ENCODE measurements around the gene TCOF1.

Gene TCOF1

DNA sequence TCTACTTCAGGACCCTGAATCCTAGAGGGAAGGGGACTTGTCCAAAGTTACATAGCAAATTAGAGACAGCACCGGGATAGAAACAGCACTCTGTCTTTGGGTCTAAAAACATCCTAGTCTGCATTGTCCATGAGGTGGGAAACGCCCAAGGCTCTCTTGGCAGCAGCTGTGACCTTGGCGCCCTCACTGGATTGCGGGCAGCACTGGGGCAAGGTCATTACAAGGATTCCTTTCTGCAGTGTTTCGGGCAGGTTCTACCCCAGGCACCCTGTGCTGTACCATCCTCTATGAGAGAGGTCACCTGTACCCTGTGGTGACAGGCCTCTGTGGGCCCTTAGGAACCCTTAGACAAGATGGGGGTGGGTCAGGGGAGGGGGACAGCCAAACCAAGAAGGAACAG lies 46.6 kb downstream of the TCOF1 start:
- ATAC-seq (ENCODE audit: insufficient read depth, low read depth), result no peak
- Histone ChIP-seq H3K4me3 (ENCODE audit: low read depth in 1 of 2, low read length in 2 of 2) (no peak overlapping the region), H3K27ac (ENCODE audit: low read length) (no peak overlapping the region), H3K4me1 (ENCODE audit: insufficient read depth, low read length) (no peaks in the 10 kb centered on the region), H2AFZ (ENCODE audit: low read depth, low read length) (no peak overlapping the region), H3K36me3 (ENCODE audit: insufficient read depth, low read length) (peaks cover 28% of the 10 kb centered on the region), H3K9ac (ENCODE audit: low read depth, low read length) (no peak overlapping the region), H3K27me3 (ENCODE audit: insufficient read depth, low read length, poor library complexity) (no peaks in the 10 kb centered on the region), H3K79me2 (ENCODE audit: insufficient read depth, low read length) (no peaks in the 10 kb centered on the region), H3K9me3 (ENCODE audit: insufficient read depth, low read length, severe bottlenecking) (no peaks in the 10 kb centered on the region), H3K4me2 (ENCODE audit: insufficient read depth, low read length) (no peak overlapping the region), H4K20me1 (ENCODE audit: insufficient read depth, low read length) (peaks cover 2% of the 10 kb centered on the region; the same call in 1 of the 2 replicates)
- TF ChIP-seq, protein P1, sequence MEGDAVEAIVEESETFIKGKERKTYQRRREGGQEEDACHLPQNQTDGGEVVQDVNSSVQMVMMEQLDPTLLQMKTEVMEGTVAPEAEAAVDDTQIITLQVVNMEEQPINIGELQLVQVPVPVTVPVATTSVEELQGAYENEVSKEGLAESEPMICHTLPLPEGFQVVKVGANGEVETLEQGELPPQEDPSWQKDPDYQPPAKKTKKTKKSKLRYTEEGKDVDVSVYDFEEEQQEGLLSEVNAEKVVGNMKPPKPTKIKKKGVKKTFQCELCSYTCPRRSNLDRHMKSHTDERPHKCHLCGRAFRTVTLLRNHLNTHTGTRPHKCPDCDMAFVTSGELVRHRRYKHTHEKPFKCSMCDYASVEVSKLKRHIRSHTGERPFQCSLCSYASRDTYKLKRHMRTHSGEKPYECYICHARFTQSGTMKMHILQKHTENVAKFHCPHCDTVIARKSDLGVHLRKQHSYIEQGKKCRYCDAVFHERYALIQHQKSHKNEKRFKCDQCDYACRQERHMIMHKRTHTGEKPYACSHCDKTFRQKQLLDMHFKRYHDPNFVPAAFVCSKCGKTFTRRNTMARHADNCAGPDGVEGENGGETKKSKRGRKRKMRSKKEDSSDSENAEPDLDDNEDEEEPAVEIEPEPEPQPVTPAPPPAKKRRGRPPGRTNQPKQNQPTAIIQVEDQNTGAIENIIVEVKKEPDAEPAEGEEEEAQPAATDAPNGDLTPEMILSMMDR (IDR thresholded peaks at IDR 0.05; ENCODE audit: borderline replicate concordance, extremely low read depth, low read length, poor library complexity, severe bottlenecking), result no peak
- no peak for TF ChIP-seq EZH2 (IDR thresholded peaks at IDR 0.05; ENCODE audit: borderline replicate concordance, low read depth, low read length, severe bottlenecking)
- DNase-seq, result no peak

DNA sequence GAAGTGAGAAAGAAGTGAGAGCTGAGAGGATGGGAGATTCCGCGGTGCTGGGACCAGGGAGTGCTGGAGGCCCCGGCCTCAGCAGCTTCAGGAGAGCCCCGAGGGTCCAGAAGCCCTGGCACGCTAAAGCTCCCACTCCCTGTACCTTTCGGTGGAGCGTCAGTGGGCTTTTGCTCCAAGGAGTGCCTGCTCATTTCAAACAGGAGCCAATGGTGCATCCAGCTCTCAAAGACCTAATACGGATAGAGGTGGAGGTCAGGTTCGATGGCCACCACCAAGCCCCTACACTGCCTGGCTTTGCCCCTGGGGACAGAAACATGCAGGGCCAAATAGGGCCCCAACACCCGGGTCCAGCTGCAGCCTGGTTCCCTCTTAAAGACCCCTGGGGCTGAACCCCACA lies 47.0 kb downstream of the TCOF1 start:
- no peak overlapping the region for H3K4me2 ChIP-seq (ENCODE audit: insufficient read depth, low read length)
- H3K27me3 ChIP-seq (ENCODE audit: insufficient read depth, low read length, poor library complexity), result no peaks in the 10 kb centered on the region
- H3K4me3 ChIP-seq (ENCODE audit: low read depth in 1 of 2, low read length in 2 of 2), result no peak overlapping the region
- no peak for TF ChIP-seq EZH2 (IDR thresholded peaks at IDR 0.05; ENCODE audit: borderline replicate concordance, low read depth, low read length, severe bottlenecking)
- TF ChIP-seq, protein P1 (IDR thresholded peaks at IDR 0.05; ENCODE audit: borderline replicate concordance, extremely low read depth, low read length, poor library complexity, severe bottlenecking), result no peak
- DNase-seq (no peak), ATAC-seq (ENCODE audit: insufficient read depth, low read depth) (no peak)
- no peak overlapping the region for H2AFZ ChIP-seq (ENCODE audit: low read depth, low read length)
- H3K36me3 ChIP-seq (ENCODE audit: insufficient read depth, low read length), result peaks cover 24% of the 10 kb centered on the region
- H3K9me3 ChIP-seq (ENCODE audit: insufficient read depth, low read length, severe bottlenecking), result no peaks in the 10 kb centered on the region
- no peaks in the 10 kb centered on the region for H3K4me1 ChIP-seq (ENCODE audit: insufficient read depth, low read length)
- no peak overlapping the region for H3K27ac ChIP-seq (ENCODE audit: low read length)
- H3K79me2 ChIP-seq (ENCODE audit: insufficient read depth, low read length), result no peaks in the 10 kb centered on the region
- no peak overlapping the region for H3K9ac ChIP-seq (ENCODE audit: low read depth, low read length)
- H4K20me1 ChIP-seq (ENCODE audit: insufficient read depth, low read length), result peaks cover 2% of the 10 kb centered on the region; the same call in 1 of the 2 replicates

DNA sequence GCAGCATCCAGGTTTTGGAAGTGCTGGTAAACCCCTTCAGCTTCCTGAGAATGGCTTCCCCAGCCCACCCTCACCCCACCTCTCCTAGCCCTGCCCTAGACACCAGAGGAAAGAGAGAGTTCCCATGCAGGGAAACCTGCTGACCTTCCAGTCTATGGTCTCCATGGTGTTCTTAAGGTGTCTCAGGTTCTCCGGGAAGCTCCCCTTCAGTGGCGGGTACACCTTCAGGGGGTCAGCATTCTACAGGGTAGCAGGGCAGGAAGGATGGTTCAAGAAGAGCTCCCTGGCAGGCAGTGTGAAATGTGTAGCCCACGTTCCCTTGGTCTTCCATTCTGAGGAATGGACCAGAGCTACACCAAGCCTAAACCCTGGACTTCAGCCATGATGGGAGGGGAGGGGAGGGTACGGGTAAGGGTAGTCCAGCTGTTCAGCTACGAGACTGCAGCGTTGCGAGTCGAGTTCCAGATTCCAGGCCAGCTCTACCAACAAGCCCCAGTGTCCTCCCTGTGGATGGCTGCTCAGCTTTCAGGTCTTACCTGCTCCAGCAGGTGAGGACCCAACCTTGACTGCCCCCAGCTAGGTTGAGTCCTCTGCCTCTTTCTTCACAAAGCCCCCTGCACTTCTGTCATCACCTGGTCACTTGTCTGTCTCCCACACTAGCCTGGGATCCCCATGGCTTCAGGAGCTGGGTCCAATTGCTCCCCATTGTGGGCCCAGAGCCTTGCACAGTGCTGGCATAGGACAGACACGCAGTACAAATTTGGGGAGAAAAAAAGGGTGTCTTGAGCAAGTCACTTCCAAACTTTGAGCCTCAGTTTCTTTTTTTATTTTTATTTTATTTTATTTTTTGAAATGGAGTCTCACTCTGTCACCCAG lies 47.7 kb downstream of the TCOF1 start:
- H3K27ac ChIP-seq (ENCODE audit: low read length), result no peak overlapping the region
- no peak overlapping the region for H3K4me2 ChIP-seq (ENCODE audit: insufficient read depth, low read length)
- peaks cover 19% of the 10 kb centered on the region for H3K36me3 ChIP-seq (ENCODE audit: insufficient read depth, low read length)
- H2AFZ ChIP-seq (ENCODE audit: low read depth, low read length), result no peak overlapping the region
- H3K4me3 ChIP-seq (ENCODE audit: low read depth in 1 of 2, low read length in 2 of 2), result no peak overlapping the region
- no peak for ATAC-seq (ENCODE audit: insufficient read depth, low read depth)
- no peaks in the 10 kb centered on the region for H3K27me3 ChIP-seq (ENCODE audit: insufficient read depth, low read length, poor library complexity)
- no peaks in the 10 kb centered on the region for H3K9me3 ChIP-seq (ENCODE audit: insufficient read depth, low read length, severe bottlenecking)
- no peaks in the 10 kb centered on the region for H3K79me2 ChIP-seq (ENCODE audit: insufficient read depth, low read length)
- H3K4me1 ChIP-seq (ENCODE audit: insufficient read depth, low read length), result no peaks in the 10 kb centered on the region
- no peak overlapping the region for H3K9ac ChIP-seq (ENCODE audit: low read depth, low read length)
- TF ChIP-seq EZH2 (IDR thresholded peaks at IDR 0.05; ENCODE audit: borderline replicate concordance, low read depth, low read length, severe bottlenecking), result no peak
- TF ChIP-seq, protein P1 (IDR thresholded peaks at IDR 0.05; ENCODE audit: borderline replicate concordance, extremely low read depth, low read length, poor library complexity, severe bottlenecking), result no peak
- no peak for DNase-seq
- H4K20me1 ChIP-seq (ENCODE audit: insufficient read depth, low read length), result peaks cover 2% of the 10 kb centered on the region; the same call in 1 of the 2 replicates

Data from DND-41 (cell line).